ENCODE results near the gene NCKAP5.

GRCh38 chr2:133221398-133221797 lies 346.9 kb downstream of the NCKAP5 start:
- no peak for TF ChIP-seq CTCF (IDR thresholded peaks at IDR 0.05; ENCODE audit: insufficient read depth, low read length)
- no peak for TF ChIP-seq POLR2AphosphoS5 (IDR thresholded peaks at IDR 0.05; ENCODE audit: low read depth)
- no peak for TF ChIP-seq REST (IDR thresholded peaks at IDR 0.05; ENCODE audit: insufficient replicate concordance, low read depth)
- no peak for TF ChIP-seq GABPA (IDR thresholded peaks at IDR 0.05; ENCODE audit: low read depth)
- TF ChIP-seq SPI1 (IDR thresholded peaks at IDR 0.05; ENCODE audit: borderline replicate concordance, low read depth) = no peak

Measured in HL-60 (cell line).